ENCODE results near the gene ATP2C2. TPM values are rescaled to one million over a fixed set of nuclear protein-coding genes. Genes with fewer than 3 reads are reported as not detected.

ATP2C2 gene
- total RNA-seq, 1 donor from 2014 or later = 32.1 TPM

DNA sequence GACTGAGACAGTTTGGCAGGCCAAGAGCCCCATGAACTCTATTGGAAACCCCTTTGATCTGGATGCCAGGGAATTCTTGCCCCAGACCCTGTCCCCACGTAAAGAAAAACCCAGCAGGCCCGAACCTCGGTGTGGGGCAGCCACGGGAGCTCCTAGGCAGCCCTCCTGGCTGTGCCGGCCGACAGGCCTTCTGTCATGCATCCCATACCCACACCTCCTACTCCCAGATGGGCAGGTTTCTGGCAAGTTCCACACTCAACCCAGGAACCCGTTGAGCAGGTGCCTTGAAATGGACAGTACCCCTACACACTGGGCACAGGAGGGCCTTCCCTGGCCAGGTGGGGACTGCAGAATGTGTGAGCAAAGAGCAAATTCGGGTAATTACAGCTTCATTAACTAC, 23.6 kb upstream of the ATP2C2 start:
- FAIRE-seq (no peak), DNase-seq (ENCODE audit: low read depth) (no peak)
- no peak for TF ChIP-seq CTCF (IDR thresholded peaks at IDR 0.05; ENCODE audit: insufficient read depth, low read length, severe bottlenecking)

DNA sequence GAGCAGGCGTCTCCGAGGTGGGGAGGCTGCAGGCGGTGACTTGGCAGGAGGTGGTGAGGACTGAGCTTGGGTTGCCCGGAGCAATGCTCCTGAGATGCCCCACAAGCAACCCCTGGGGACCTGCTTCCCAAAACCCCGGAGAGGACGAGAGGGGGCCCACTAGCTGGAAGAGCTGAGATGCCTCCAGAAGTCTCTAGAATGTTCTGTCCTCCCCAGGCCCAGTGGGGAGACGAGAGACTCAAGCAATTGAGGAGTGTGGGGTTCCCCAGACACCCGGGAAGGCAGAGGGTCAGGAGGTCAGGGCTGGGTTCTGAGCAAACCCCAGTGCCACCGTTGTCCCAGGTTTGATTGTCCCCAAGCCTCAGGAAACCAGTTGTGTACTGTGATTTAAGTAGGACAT, 21.2 kb upstream of the ATP2C2 start:
- no peak for DNase-seq (ENCODE audit: low read depth)

More for the DNA sequence above, 23.6 kb upstream of the ATP2C2 start:
- Histone ChIP-seq H3K27me3 (ENCODE audit: control insufficient read depth, insufficient read depth, low read length) (no peaks in the 10 kb centered on the region), H3K36me3 (ENCODE audit: control insufficient read depth, insufficient read depth, low read length) (no peaks in the 10 kb centered on the region), H3K4me3 (ENCODE audit: low read depth, low read length) (no peak overlapping the region)

GRCh38 chr16:84348386-84348888, 19.9 kb upstream of the ATP2C2 start:
- H3K36me3 ChIP-seq (ENCODE audit: control insufficient read depth, insufficient read depth, low read length) = no peaks in the 10 kb centered on the region
- no peak for FAIRE-seq
- no peak for DNase-seq (ENCODE audit: low read depth)
- no peaks in the 10 kb centered on the region for H3K27me3 ChIP-seq (ENCODE audit: control insufficient read depth, insufficient read depth, low read length)
- H3K4me3 ChIP-seq (ENCODE audit: low read depth, low read length) = no peak overlapping the region
- no peak for TF ChIP-seq CTCF (IDR thresholded peaks at IDR 0.05; ENCODE audit: insufficient read depth, low read length, severe bottlenecking)

More for the DNA sequence above, 21.2 kb upstream of the ATP2C2 start:
- H3K4me3 ChIP-seq (ENCODE audit: low read depth, low read length) = no peak overlapping the region
- no peak for FAIRE-seq
- no peaks in the 10 kb centered on the region for H3K36me3 ChIP-seq (ENCODE audit: control insufficient read depth, insufficient read depth, low read length)
- H3K27me3 ChIP-seq (ENCODE audit: control insufficient read depth, insufficient read depth, low read length) = no peaks in the 10 kb centered on the region
- no peak for TF ChIP-seq CTCF (IDR thresholded peaks at IDR 0.05; ENCODE audit: insufficient read depth, low read length, severe bottlenecking)

- DNase-seq (ENCODE audit: low read depth) (no peak), FAIRE-seq (peak; percentile 52)
- Histone ChIP-seq H3K4me3 (ENCODE audit: low read depth, low read length) (no peak overlapping the region), H3K27me3 (ENCODE audit: control insufficient read depth, insufficient read depth, low read length) (no peaks in the 10 kb centered on the region), H3K36me3 (ENCODE audit: control insufficient read depth, insufficient read depth, low read length) (no peaks in the 10 kb centered on the region)
- no peak for TF ChIP-seq CTCF (IDR thresholded peaks at IDR 0.05; ENCODE audit: insufficient read depth, low read length, severe bottlenecking)
Measured at GRCh38 chr16:84349862-84350684, 18.3 kb upstream of the ATP2C2 start.

- FAIRE-seq (no peak), DNase-seq (ENCODE audit: low read depth) (no peak)
- TF ChIP-seq CTCF (IDR thresholded peaks at IDR 0.05; ENCODE audit: insufficient read depth, low read length, severe bottlenecking) = no peak
- Histone ChIP-seq H3K27me3 (ENCODE audit: control insufficient read depth, insufficient read depth, low read length) (no peaks in the 10 kb centered on the region), H3K36me3 (ENCODE audit: control insufficient read depth, insufficient read depth, low read length) (no peaks in the 10 kb centered on the region), H3K4me3 (ENCODE audit: low read depth, low read length) (no peak overlapping the region)
Measured at GRCh38 chr16:84350685-84351400, 17.5 kb upstream of the ATP2C2 start.
